Suprapubic skin (tissue), 4 donors: ENCODE measurements around the gene CAMSAP3. TPM values are rescaled to one million over a fixed set of nuclear protein-coding genes. Genes with fewer than 3 reads are reported as not detected.

ENCODE experiments used
- DNase-seq, 2 donors: peaks; one replicate each; pipeline ENCODE4 v3.0.0-alpha.2; 2019; ENCODE audit warnings: low spot score in 2 of 2
- H3K27ac ChIP-seq: fragments of 200-600 bp; sonication (generic); one replicate; pipeline ENCODE4 v1.5.1; 2019
- H3K27me3 ChIP-seq: fragments of 200-600 bp; sonication (generic); one replicate; pipeline ENCODE4 v1.5.1; 2019
- H3K36me3 ChIP-seq: fragments of 200-600 bp; sonication (generic); one replicate; pipeline ENCODE4 v1.5.1; 2019
- H3K4me1 ChIP-seq: fragments of 200-600 bp; sonication (generic); one replicate; pipeline ENCODE4 v1.5.1; 2019
- H3K4me3 ChIP-seq: fragments of 200-600 bp; sonication (generic); one replicate; pipeline ENCODE4 v1.5.1; 2019; ENCODE audit warnings: mild to moderate bottlenecking
- H3K9me3 ChIP-seq: fragments of 200-600 bp; sonication (generic); one replicate; pipeline ENCODE4 v1.5.1; 2019
- EP300 ChIP-seq: sonication (generic); formaldehyde crosslinking; IDR thresholded peaks from one replicate; pipeline ENCODE4 v1.6.1; 2017; ENCODE audit warnings: antibody characterized with exemption
- POLR2A ChIP-seq, 2 donors: fragments of 450-650 bp; IDR thresholded peaks; one replicate each; pipeline ENCODE4 v1.6.1; 2017; ENCODE audit warnings: antibody characterized with exemption in 2 of 2, mild to moderate bottlenecking in 2 of 2, moderate library complexity in 2 of 2
- POLR2AphosphoS5 ChIP-seq, 3 donors: sonication (generic); formaldehyde crosslinking; IDR thresholded peaks; one replicate each; pipeline ENCODE4 v1.6.1; 2017; ENCODE audit warnings: antibody characterized with exemption in 3 of 3
- WGBS: methylation state at CpG from one replicate; pipeline ENCODE4 v1.1.5; 2018; 5-methylcytosine and 5-hydroxymethylcytosine counted together
- total RNA-seq, 4 donors: library from RNA; depleted of rRNA; stranded (reverse); fragments of >200 nt; gene quantifications; one replicate each; pipeline ENCODE4 v1.1.0, GENCODE V29; 2016
- TF ChIP-seq, protein P1 (sequence below), 2 donors: fragments of 200-600 bp in 1 of 2; fragments of 450-650 bp in 1 of 2; sonication (generic) in 1 of 2; IDR thresholded peaks; one replicate each; pipeline ENCODE4 v1.5.1; 2016 to 2019; ENCODE audit warnings: antibody characterized with exemption in 2 of 2, mild to moderate bottlenecking in 1 of 2, moderate library complexity in 1 of 2

The CAMSAP3 gene
- total RNA-seq, 4 donors from 2014 or later = 60.5 to 82.7 (median 63.9) TPM

DNA sequence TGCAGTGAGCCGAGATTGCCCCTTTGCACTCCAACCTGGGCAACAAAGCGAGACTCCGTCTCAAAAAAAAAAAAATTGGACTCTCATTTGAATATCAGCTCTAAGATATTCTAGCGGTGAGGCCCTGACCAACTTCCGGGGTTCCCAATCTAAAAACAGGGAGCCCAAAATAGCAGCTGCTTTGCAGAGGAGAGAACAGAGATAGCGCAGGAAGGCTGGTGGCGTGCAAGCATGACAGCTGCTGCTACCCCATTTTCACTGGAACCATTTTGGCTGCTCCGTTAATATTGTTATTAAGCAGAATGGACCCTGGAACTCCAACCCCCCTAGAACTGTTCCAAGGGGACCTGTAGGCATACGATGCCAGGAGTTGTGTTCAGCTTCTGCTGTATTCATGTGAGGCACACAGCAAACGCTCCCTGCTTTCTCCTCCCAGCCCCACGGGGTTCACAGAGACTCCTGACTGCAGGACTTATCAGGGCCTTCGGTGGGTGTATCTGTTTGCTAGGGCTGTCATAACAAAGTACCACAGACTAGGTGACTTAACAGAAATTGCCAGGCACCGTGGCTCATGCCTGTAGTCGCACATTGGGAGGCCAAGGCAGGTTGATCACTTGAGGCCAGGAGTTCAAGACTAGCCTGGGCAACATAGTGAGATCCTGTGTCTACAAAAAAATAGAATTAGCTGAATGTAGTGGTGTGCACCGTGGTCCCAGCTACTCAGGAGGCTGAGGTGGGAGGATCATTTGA, 52.8 kb downstream of the CAMSAP3 start:
- Histone ChIP-seq H3K27me3 (peaks cover 10% of the 10 kb centered on the region), H3K4me3 (no peak overlapping the region), H3K36me3 (peaks cover 17% of the 10 kb centered on the region), H3K9me3 (no peaks in the 10 kb centered on the region), H3K27ac (no peak overlapping the region), H3K4me1 (peaks cover 12% of the 10 kb centered on the region)
- TF ChIP-seq POLR2A (IDR thresholded peaks at IDR 0.05) (no peak), EP300 (no peak), POLR2AphosphoS5 (IDR thresholded peaks at IDR 0.05) (no peak)
- TF ChIP-seq, protein P1, sequence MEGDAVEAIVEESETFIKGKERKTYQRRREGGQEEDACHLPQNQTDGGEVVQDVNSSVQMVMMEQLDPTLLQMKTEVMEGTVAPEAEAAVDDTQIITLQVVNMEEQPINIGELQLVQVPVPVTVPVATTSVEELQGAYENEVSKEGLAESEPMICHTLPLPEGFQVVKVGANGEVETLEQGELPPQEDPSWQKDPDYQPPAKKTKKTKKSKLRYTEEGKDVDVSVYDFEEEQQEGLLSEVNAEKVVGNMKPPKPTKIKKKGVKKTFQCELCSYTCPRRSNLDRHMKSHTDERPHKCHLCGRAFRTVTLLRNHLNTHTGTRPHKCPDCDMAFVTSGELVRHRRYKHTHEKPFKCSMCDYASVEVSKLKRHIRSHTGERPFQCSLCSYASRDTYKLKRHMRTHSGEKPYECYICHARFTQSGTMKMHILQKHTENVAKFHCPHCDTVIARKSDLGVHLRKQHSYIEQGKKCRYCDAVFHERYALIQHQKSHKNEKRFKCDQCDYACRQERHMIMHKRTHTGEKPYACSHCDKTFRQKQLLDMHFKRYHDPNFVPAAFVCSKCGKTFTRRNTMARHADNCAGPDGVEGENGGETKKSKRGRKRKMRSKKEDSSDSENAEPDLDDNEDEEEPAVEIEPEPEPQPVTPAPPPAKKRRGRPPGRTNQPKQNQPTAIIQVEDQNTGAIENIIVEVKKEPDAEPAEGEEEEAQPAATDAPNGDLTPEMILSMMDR (IDR thresholded peaks at IDR 0.05) = no peak
- 83% methylated on average over 15 of the region's 15 CpGs for WGBS
- no peak for DNase-seq

DNA sequence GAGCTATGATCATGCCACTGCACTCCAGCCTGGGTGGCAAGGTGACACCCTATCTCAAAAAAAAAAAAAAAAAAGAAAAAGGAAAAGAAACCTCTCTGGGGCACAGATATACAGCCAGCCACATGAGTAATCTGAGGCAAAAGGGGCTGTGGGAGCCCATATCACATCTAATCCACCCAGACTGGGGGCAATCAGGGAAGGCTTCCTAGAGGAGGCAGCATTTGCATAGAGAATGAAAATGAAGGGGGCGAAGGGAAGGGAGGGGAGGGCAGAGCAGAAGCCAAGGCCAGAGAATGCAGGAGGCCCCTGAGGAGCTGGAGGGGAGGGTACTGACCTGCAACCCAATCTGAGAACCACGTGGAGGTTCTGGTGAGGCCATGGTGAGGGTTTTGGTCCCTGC, 54.5 kb downstream of the CAMSAP3 start:
- Histone ChIP-seq H3K9me3 (no peaks in the 10 kb centered on the region), H3K27ac (no peak overlapping the region), H3K4me1 (peaks cover 12% of the 10 kb centered on the region), H3K36me3 (peaks cover 14% of the 10 kb centered on the region), H3K4me3 (no peak overlapping the region), H3K27me3 (peaks cover 10% of the 10 kb centered on the region)
- TF ChIP-seq POLR2A (IDR thresholded peaks at IDR 0.05) = no peak
- no peak for TF ChIP-seq EP300
- no peak for TF ChIP-seq POLR2AphosphoS5 (IDR thresholded peaks at IDR 0.05)
- TF ChIP-seq, protein P1 (IDR thresholded peaks at IDR 0.05) = no peak
- WGBS = 54% methylated on average over 2 of the region's 2 CpGs
- DNase-seq = no peak

DNA sequence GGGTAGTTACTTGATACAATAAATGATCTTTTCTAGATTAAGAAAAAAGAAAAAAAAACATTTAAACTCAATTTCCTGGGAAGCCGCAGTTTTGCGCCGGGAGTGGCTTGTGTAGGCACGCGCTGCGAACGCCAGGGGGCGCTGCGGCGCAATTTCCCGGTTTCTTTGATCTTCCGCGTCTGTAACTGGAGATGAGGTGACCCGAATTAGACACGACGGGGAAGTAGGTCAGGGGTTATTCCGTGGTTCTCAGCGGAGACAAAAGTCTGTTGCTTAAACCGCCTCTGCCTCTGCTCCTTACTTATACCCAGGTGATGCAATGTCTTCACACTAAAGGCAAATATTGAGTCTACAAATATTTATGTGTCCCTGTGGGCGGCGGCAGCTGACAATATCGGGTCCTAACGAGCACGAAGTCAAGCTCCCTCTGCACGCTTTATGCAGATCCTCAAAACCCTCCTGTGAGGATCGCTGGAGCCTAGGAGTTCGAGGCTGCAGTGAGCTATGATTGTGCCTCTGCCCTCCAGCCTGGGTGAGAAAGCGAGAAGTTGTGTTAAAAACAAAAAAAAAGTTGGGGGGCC, 56.5 kb downstream of the CAMSAP3 start:
- Histone ChIP-seq H3K27me3 (peaks cover 7% of the 10 kb centered on the region), H3K4me1 (peaks cover 12% of the 10 kb centered on the region), H3K27ac (no peak overlapping the region), H3K36me3 (peaks cover 6% of the 10 kb centered on the region), H3K4me3 (peak overlapping the region; percentile 1), H3K9me3 (no peaks in the 10 kb centered on the region)
- 5% methylated on average over 28 of the region's 28 CpGs for WGBS
- DNase-seq = peak; percentile 89 to 90
- TF ChIP-seq EP300 (no peak), POLR2AphosphoS5 (IDR thresholded peaks at IDR 0.05) (peak in 1 of 3 donors; percentile 42)
- TF ChIP-seq, protein P1 (IDR thresholded peaks at IDR 0.05) = peak; percentile 96 to 97

DNA sequence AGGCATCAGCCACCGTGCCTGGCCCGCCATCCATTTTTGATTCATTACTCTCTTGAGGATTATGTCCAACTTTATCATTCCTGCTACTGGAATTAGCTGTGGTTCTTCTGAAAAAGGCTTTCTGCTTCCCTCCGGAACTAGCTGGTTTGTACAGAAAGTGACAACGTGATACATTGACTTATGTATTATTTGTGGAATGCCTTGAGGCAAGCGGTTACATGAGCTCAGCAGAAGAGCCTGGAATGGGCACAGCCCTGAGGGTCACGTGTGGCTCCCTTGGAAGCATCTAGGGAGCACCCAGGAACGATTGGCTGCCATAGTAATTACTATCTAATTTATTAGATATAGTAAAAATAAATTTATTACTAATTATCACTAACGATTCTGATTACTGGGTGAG, 58.7 kb downstream of the CAMSAP3 start:
- Histone ChIP-seq H3K36me3 (no peaks in the 10 kb centered on the region), H3K27ac (no peak overlapping the region), H3K4me3 (no peak overlapping the region), H3K27me3 (peaks cover 7% of the 10 kb centered on the region), H3K9me3 (no peaks in the 10 kb centered on the region), H3K4me1 (peaks cover 12% of the 10 kb centered on the region)
- TF ChIP-seq, protein P1 (IDR thresholded peaks at IDR 0.05) = no peak
- no peak for TF ChIP-seq POLR2AphosphoS5 (IDR thresholded peaks at IDR 0.05)
- no peak for TF ChIP-seq POLR2A (IDR thresholded peaks at IDR 0.05)
- TF ChIP-seq EP300 = no peak
- 31% methylated on average over 8 of the region's 8 CpGs for WGBS
- DNase-seq = no peak

DNA sequence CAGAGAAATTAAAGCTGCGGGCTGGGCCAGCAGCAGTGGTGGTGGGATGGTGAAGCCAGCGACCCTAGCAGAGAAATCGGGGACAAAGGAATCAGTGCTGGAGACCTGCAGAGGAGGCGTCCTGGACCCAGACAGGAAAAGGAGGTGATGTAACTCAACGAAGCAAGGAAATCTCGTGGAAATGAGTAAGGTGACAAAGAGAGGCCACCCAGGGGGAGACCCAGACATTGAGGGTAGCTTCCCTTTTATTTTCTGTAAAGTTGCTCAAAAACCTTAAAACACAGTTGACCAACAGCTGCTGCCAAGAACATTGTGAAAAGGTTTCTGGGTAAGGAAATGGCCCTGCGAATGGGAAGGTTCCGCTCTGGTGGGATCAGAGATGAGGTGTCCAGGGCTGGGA, 59.9 kb downstream of the CAMSAP3 start:
- no peak overlapping the region for H3K27ac ChIP-seq
- 76% methylated on average over 8 of the region's 8 CpGs for WGBS

More for the DNA sequence above, 59.9 kb downstream of the CAMSAP3 start:
- TF ChIP-seq EP300 (no peak), POLR2A (IDR thresholded peaks at IDR 0.05) (no peak), POLR2AphosphoS5 (IDR thresholded peaks at IDR 0.05) (no peak)
- TF ChIP-seq, protein P1 (IDR thresholded peaks at IDR 0.05) = no peak
- DNase-seq = no peak
- no peaks in the 10 kb centered on the region for H3K36me3 ChIP-seq
- H3K9me3 ChIP-seq = no peaks in the 10 kb centered on the region
- H3K4me3 ChIP-seq = no peak overlapping the region
- peaks cover 12% of the 10 kb centered on the region for H3K4me1 ChIP-seq
- H3K27me3 ChIP-seq = peaks cover 3% of the 10 kb centered on the region
